ENCODE results near the gene TRIM33. TPM values are rescaled to one million over a fixed set of nuclear protein-coding genes. Genes with fewer than 3 reads are reported as not detected.
A peak's percentile ranks its signal among the peaks of the same experiment; 100 is the strongest.
"Not testable (repeated sequence)": the region's sequence is repeated elsewhere in the genome, so short reads cannot be mapped to it uniquely, and the experiment has no call there.

TRIM33 gene
- total and polyA plus RNA-seq, 4 donors, result 9.5 to 102 (median 18.8) TPM

DNA sequence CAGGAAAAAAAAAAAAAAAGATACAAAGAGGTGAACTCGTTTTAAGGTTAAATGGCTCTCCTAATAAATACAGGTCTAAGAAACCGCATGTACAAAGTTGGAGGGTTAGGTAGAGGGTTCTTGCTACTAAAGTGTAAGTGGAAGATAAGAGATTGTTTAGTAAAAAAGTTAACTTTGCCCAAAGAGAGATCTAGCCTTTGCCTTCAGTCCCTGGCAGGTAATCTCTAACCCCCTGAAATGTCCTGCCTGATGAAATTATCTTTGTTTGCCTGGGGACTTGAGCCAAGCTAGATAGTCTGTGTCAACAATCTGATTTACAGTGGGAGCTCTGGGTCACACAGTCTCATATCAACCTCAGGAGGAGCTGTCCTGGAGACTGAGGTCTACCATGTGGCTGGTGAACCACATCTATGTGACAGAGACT lies 57.6 kb downstream of the TRIM33 start:
- H3K9me3 ChIP-seq (ENCODE audit: control insufficient read depth in 4 of 4, insufficient read depth in 3 of 4, low read length in 3 of 4), result no peaks in the 10 kb centered on the region
- H3K4me1 ChIP-seq (ENCODE audit: control insufficient read depth in 5 of 5, insufficient read depth in 5 of 5, low read length in 5 of 5), result peaks cover 0 to 25% (median 0%) of the 10 kb centered on the region in 5 donors
- peak in 1 of 3 donors; percentile 15 for DNase-seq
- peaks cover 5 to 34% (median 17%) of the 10 kb centered on the region in 4 donors for H3K36me3 ChIP-seq (ENCODE audit: control insufficient read depth in 4 of 4, insufficient read depth in 4 of 4, low read length in 4 of 4)
- TF ChIP-seq, protein P1, sequence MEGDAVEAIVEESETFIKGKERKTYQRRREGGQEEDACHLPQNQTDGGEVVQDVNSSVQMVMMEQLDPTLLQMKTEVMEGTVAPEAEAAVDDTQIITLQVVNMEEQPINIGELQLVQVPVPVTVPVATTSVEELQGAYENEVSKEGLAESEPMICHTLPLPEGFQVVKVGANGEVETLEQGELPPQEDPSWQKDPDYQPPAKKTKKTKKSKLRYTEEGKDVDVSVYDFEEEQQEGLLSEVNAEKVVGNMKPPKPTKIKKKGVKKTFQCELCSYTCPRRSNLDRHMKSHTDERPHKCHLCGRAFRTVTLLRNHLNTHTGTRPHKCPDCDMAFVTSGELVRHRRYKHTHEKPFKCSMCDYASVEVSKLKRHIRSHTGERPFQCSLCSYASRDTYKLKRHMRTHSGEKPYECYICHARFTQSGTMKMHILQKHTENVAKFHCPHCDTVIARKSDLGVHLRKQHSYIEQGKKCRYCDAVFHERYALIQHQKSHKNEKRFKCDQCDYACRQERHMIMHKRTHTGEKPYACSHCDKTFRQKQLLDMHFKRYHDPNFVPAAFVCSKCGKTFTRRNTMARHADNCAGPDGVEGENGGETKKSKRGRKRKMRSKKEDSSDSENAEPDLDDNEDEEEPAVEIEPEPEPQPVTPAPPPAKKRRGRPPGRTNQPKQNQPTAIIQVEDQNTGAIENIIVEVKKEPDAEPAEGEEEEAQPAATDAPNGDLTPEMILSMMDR (IDR thresholded peaks at IDR 0.05; ENCODE audit: control extremely low read depth, extremely low read depth), result no peak
- no peak for ATAC-seq (ENCODE audit: insufficient read depth, low FRiP score)
- H3K4me3 ChIP-seq, result no peak overlapping the region
- H3K27ac ChIP-seq (ENCODE audit: low read depth in 1 of 2, low read length in 1 of 2), result no peak overlapping the region
- H3K27me3 ChIP-seq (ENCODE audit: control insufficient read depth in 3 of 3, insufficient read depth in 3 of 3, low read length in 2 of 3), result no peaks in the 10 kb centered on the region
- WGBS, 2 donors, result 66 to 83% methylated on average over 2 of the region's 2 CpGs
- no peak overlapping the region for H3K9ac ChIP-seq (ENCODE audit: insufficient read depth in 1 of 2, low read length in 2 of 2)

DNA sequence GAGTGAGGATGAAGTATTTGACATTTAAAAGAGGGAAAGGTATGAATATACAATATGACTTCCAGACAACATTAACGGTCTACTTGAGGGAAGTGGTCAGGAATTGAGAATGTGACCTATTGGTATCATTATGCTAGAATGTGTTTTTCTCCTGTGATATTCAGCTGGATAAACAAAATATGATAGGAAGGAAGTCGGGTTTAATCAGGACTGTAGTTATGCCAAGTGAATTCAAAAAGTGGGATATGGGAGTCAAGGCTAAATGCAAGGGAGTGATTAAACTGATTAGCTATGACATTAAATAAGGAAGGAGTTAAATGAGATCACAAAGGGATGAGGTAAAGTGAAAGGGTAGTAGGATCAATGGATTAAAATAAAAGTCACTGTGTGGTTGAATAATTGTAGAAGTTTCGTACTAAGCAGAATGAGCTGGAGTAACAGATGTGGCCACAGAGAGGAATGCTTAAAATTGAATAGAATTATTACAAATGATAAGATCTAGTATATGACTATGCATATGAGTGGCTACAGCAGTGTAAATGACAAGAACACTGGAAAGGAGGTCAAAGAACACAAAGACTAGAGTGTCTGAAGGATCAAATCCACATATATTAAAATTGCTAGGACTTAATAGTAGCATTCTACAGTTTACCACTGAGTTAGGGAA lies 62.5 kb downstream of the TRIM33 start:
- Histone ChIP-seq H3K9me3 (ENCODE audit: control insufficient read depth in 4 of 4, insufficient read depth in 3 of 4, low read length in 3 of 4) (no peaks in the 10 kb centered on the region), H3K27ac (ENCODE audit: low read depth in 1 of 2, low read length in 1 of 2) (no peak overlapping the region), H3K4me3 (no peak overlapping the region), H3K36me3 (ENCODE audit: control insufficient read depth in 4 of 4, insufficient read depth in 4 of 4, low read length in 4 of 4) (peaks cover 2 to 18% (median 10%) of the 10 kb centered on the region in 4 donors), H3K27me3 (ENCODE audit: control insufficient read depth in 3 of 3, insufficient read depth in 3 of 3, low read length in 2 of 3) (no peaks in the 10 kb centered on the region), H3K4me1 (ENCODE audit: control insufficient read depth in 5 of 5, insufficient read depth in 5 of 5, low read length in 5 of 5) (peaks cover 0 to 9% (median 0%) of the 10 kb centered on the region in 5 donors), H3K9ac (ENCODE audit: insufficient read depth in 1 of 2, low read length in 2 of 2) (no peak overlapping the region)
- DNase-seq (no peak), ATAC-seq (ENCODE audit: insufficient read depth, low FRiP score) (no peak)
- TF ChIP-seq, protein P1 (IDR thresholded peaks at IDR 0.05; ENCODE audit: control extremely low read depth, extremely low read depth), result no peak
- 73 to 90% methylated on average over 3 of the region's 3 CpGs for WGBS, 2 donors

DNA sequence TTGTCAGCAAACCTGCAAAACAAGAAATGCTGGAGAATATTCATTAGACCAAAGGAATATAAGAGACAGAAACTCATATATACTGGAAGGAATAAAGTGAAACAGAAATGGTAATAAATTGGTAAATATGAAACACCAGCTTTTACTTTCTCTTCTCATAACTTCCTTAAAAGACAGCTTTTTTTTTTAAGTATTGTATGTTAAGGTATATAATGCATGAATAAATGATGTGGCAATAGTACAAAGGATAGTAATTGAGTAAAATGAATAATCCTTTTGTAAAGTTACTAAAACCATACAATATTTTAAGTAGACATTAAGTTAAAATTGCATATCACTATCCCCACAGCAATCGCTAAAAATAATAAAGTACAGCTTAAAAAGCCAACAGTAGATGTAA lies 64.8 kb downstream of the TRIM33 start:
- Histone ChIP-seq H3K36me3 (ENCODE audit: control insufficient read depth in 4 of 4, insufficient read depth in 4 of 4, low read length in 4 of 4) (peaks cover under 1 to 27% (median 7%) of the 10 kb centered on the region in 4 donors), H3K9ac (ENCODE audit: insufficient read depth in 1 of 2, low read length in 2 of 2) (no peak overlapping the region)
- ATAC-seq (ENCODE audit: insufficient read depth, low FRiP score), result no peak

DNA sequence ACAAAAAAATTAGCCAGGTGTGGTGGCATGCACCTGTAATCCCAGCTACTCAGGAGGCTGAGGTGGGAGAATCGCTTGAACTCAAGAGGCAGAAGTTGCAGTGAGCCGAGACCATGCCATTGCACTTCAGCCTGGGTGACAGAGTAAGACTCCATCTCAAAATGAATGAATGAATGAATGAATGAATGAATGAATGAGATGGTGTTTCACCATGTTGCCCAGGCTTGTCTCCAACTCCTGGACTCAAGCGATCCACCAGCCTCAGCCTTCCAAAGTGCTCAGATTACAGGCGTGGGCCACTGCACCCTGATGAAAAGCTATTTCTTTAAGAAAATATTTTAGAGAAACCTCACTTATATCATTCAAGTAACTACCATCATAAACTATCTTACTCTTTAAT lies 67.8 kb downstream of the TRIM33 start:
- ATAC-seq (ENCODE audit: insufficient read depth, low FRiP score); H3K9ac ChIP-seq (ENCODE audit: insufficient read depth in 1 of 2, low read length in 2 of 2); H3K27ac ChIP-seq (ENCODE audit: low read depth in 1 of 2, low read length in 1 of 2); DNase-seq; H3K4me3 ChIP-seq; H3K9me3 ChIP-seq (ENCODE audit: control insufficient read depth in 4 of 4, insufficient read depth in 3 of 4, low read length in 3 of 4); H3K27me3 ChIP-seq (ENCODE audit: control insufficient read depth in 3 of 3, insufficient read depth in 3 of 3, low read length in 2 of 3); H3K4me1 ChIP-seq (ENCODE audit: control insufficient read depth in 5 of 5, insufficient read depth in 5 of 5, low read length in 5 of 5): not testable (repeated sequence)
- WGBS, 2 donors, result 99 to 100% methylated on average over 4 of the region's 4 CpGs
- peaks cover 3 to 24% (median 8%) of the 10 kb centered on the region in 4 donors for H3K36me3 ChIP-seq (ENCODE audit: control insufficient read depth in 4 of 4, insufficient read depth in 4 of 4, low read length in 4 of 4)

More for the DNA sequence above, 64.8 kb downstream of the TRIM33 start:
- H3K4me3 ChIP-seq, result no peak overlapping the region
- WGBS, 2 donors, result 95 to 100% methylated on average over 1 of the region's 1 CpG
- no peak overlapping the region for H3K27ac ChIP-seq (ENCODE audit: low read depth in 1 of 2, low read length in 1 of 2)
- no peak for DNase-seq
- TF ChIP-seq, protein P1 (IDR thresholded peaks at IDR 0.05; ENCODE audit: control extremely low read depth, extremely low read depth), result no peak
- peaks cover 0 to 6% (median 0%) of the 10 kb centered on the region in 5 donors for H3K4me1 ChIP-seq (ENCODE audit: control insufficient read depth in 5 of 5, insufficient read depth in 5 of 5, low read length in 5 of 5)
- H3K27me3 ChIP-seq (ENCODE audit: control insufficient read depth in 3 of 3, insufficient read depth in 3 of 3, low read length in 2 of 3), result no peaks in the 10 kb centered on the region
- no peaks in the 10 kb centered on the region for H3K9me3 ChIP-seq (ENCODE audit: control insufficient read depth in 4 of 4, insufficient read depth in 3 of 4, low read length in 3 of 4)

Data from lung (tissue), 12 donors.